ENCODE measurements around the gene EHMT1. TPM values are rescaled to one million over a fixed set of nuclear protein-coding genes. Genes with fewer than 3 reads are reported as not detected.

EHMT1 gene
- total RNA-seq, 1 experiment from 2014 or later: 112 TPM

DNA sequence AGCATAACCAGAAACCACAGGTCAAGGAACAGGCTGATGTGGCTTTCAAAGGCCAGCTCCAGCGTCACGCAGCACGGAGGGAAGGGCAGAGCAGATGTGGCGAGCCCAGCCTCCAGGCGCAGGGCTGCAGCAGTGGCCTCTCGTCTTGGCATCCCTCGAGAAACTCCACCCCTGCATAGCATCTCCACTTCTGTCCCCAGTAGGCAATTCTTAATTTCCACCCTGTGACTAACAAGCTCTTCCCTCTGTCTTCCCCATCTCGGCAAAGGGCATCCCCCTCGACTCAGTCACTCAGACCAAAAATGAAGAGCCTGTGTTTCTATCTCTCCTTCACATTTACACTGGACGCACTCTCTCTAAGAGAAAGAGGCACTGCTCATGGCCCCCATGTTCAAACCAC lies 257.0 kb downstream of the EHMT1 start:
- Mint-ChIP-seq H3K36me3 (ENCODE audit: insufficient read depth in 1 of 3, low read depth in 3 of 3) (peaks cover 0 to 10% (median 2%) of the 10 kb centered on the region in 3 experiments; a peak in 6 of 7 replicates), H3K4me1 (no peaks in the 10 kb centered on the region), H3K9me3 (peaks cover 0 to 3% of the 10 kb centered on the region in 2 experiments; a peak in 2 of 5 replicates), H3K27me3 (ENCODE audit: low read depth) (peaks cover 48% of the 10 kb centered on the region), H3K4me3 (no peak overlapping the region), H3K27ac (no peak overlapping the region; a peak in 1 of 7 replicates)
- Histone ChIP-seq H2BK12ac (ENCODE audit: insufficient read length, low read depth, low read length) (no peak overlapping the region), H3K18ac (ENCODE audit: insufficient read length, low read depth, low read length) (no peak overlapping the region), H3K27ac (ENCODE audit: insufficient read length, low read depth, low read length) (no peak overlapping the region), H3K79me2 (ENCODE audit: insufficient read depth, low read length) (no peaks in the 10 kb centered on the region), H3K27me3 (ENCODE audit: insufficient read depth, low read length) (no peaks in the 10 kb centered on the region; the same call in 1 of the 2 replicates), H4K20me1 (ENCODE audit: control insufficient read depth, insufficient read depth, insufficient read length) (no peaks in the 10 kb centered on the region), H3K4me2 (ENCODE audit: insufficient read depth, insufficient read length, low read length) (no peak overlapping the region), H2AFZ (ENCODE audit: low read length) (no peak overlapping the region), H3K23ac (ENCODE audit: insufficient read length, low read depth, low read length) (no peak overlapping the region), H3T11ph (ENCODE audit: low read length) (no peak overlapping the region), H2BK20ac (ENCODE audit: low read depth, low read length, poor library complexity, severe bottlenecking) (no peak overlapping the region), H2AK5ac (ENCODE audit: insufficient read length, low read length) (no peak overlapping the region), H3K14ac (ENCODE audit: insufficient read depth, low read length) (no peak overlapping the region), H4K5ac (ENCODE audit: insufficient read length, low read depth, low read length) (no peak overlapping the region), H4K8ac (replicated peaks; ENCODE audit: insufficient read length, low read depth, low read length) (no peak overlapping the region), H4K91ac (ENCODE audit: insufficient read length, low read depth, low read length) (no peak overlapping the region), H3K56ac (ENCODE audit: insufficient read length, low read depth, low read length) (no peak overlapping the region), H2BK15ac (ENCODE audit: low read depth, low read length) (no peak overlapping the region), H3K4ac (ENCODE audit: low read depth, low read length) (no peak overlapping the region), H3K9ac (ENCODE audit: extremely low read depth, insufficient read length, low read length) (no peak overlapping the region), H2BK5ac (ENCODE audit: insufficient read length, low read length) (no peak overlapping the region), H3K79me1 (ENCODE audit: insufficient read depth, low read depth, low read length, poor library complexity, severe bottlenecking) (no peaks in the 10 kb centered on the region), H3K9me3 (ENCODE audit: control insufficient read depth, low read depth, low read length) (no peaks in the 10 kb centered on the region), H2BK120ac (ENCODE audit: low read depth, low read length, poor library complexity, severe bottlenecking) (no peak overlapping the region), H3K23me2 (ENCODE audit: insufficient read length, low read depth, low read length, poor library complexity, severe bottlenecking) (no peaks in the 10 kb centered on the region), H3K4me1 (ENCODE audit: insufficient read depth, low read length) (no peaks in the 10 kb centered on the region)
- no peak for DNase-seq
- no CpG with 5 or more reads among the region's 10 CpGs for WGBS (ENCODE audit: extremely low coverage, insufficient read length, low lambda C conversion rate)
- TF ChIP-seq, protein P1, sequence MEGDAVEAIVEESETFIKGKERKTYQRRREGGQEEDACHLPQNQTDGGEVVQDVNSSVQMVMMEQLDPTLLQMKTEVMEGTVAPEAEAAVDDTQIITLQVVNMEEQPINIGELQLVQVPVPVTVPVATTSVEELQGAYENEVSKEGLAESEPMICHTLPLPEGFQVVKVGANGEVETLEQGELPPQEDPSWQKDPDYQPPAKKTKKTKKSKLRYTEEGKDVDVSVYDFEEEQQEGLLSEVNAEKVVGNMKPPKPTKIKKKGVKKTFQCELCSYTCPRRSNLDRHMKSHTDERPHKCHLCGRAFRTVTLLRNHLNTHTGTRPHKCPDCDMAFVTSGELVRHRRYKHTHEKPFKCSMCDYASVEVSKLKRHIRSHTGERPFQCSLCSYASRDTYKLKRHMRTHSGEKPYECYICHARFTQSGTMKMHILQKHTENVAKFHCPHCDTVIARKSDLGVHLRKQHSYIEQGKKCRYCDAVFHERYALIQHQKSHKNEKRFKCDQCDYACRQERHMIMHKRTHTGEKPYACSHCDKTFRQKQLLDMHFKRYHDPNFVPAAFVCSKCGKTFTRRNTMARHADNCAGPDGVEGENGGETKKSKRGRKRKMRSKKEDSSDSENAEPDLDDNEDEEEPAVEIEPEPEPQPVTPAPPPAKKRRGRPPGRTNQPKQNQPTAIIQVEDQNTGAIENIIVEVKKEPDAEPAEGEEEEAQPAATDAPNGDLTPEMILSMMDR (conservative IDR thresholded peaks at IDR 0.05): no peak

Data from H9 (cell line).